Mesendoderm (in vitro differentiated cells): ENCODE data around the gene LRRC27.
A peak's percentile ranks its signal among the peaks of the same experiment; 100 is the strongest.

Experiments used
- DNase-seq: peaks from one replicate; pipeline ENCODE4 v3.0.0; 2013
- H2AK5ac ChIP-seq: 2 replicates; pipeline ENCODE4 v1.6.1; 2013; ENCODE audit warnings: low read length, inconsistent platforms
- H2BK120ac ChIP-seq: 2 replicates; pipeline ENCODE4 v1.6.1; 2013; ENCODE audit warnings: low read depth, mild to moderate bottlenecking, low read length, moderate library complexity, mixed read lengths
- H2BK15ac ChIP-seq: replicated peaks from 2 replicates; pipeline ENCODE4 v1.6.1; 2013; ENCODE audit warnings: low read depth, mild to moderate bottlenecking, moderate library complexity
- H2BK5ac ChIP-seq: 2 replicates; pipeline ENCODE4 v1.6.1; 2013; ENCODE audit warnings: low read length, inconsistent platforms
- H3K18ac ChIP-seq: 2 replicates; pipeline ENCODE4 v1.6.1; 2013; ENCODE audit warnings: mild to moderate bottlenecking, low read length, mixed read lengths
- H3K23ac ChIP-seq: one replicate; pipeline ENCODE4 v1.6.1; 2013; ENCODE audit warnings: low read length
- H3K27ac ChIP-seq: 2 replicates; pipeline ENCODE4 v1.5.1; 2013; ENCODE audit warnings: low read depth, mild to moderate bottlenecking, inconsistent platforms, low read length, moderate library complexity
- H3K27me3 ChIP-seq: 2 replicates; pipeline ENCODE4 v1.6.1; 2013; ENCODE audit warnings: low read length, control low read depth, mild to moderate bottlenecking, inconsistent platforms; ENCODE audit not compliant: insufficient read depth, poor library complexity
- H3K36me3 ChIP-seq: 2 replicates; pipeline ENCODE4 v1.6.1; 2013; ENCODE audit warnings: low read length, inconsistent platforms; ENCODE audit not compliant: control insufficient read depth, insufficient read depth
- H3K4ac ChIP-seq: one replicate; pipeline ENCODE4 v1.6.1; 2013; ENCODE audit warnings: low read depth, mild to moderate bottlenecking, low read length, moderate library complexity
- H3K4me1 ChIP-seq: 2 replicates; pipeline ENCODE4 v1.6.1; 2013; ENCODE audit warnings: low read depth, low read length, inconsistent platforms; ENCODE audit not compliant: control insufficient read depth
- H3K4me2 ChIP-seq: 2 replicates; pipeline ENCODE4 v1.6.1; 2013; ENCODE audit warnings: low read length
- H3K4me3 ChIP-seq: 2 replicates; pipeline ENCODE4 v1.5.1; 2013; ENCODE audit warnings: mild to moderate bottlenecking, low read length
- H3K56ac ChIP-seq: one replicate; pipeline ENCODE4 v1.6.1; 2013; ENCODE audit warnings: low read length
- H3K79me1 ChIP-seq: 2 replicates; pipeline ENCODE4 v1.6.1; 2013; ENCODE audit warnings: low read length, inconsistent platforms
- H3K79me2 ChIP-seq: 2 replicates; pipeline ENCODE4 v1.6.1; 2013; ENCODE audit warnings: mild to moderate bottlenecking, low read length; ENCODE audit not compliant: control insufficient read depth, insufficient read depth
- H3K9ac ChIP-seq: 2 replicates; pipeline ENCODE4 v1.6.1; 2013; ENCODE audit warnings: low read length, inconsistent platforms
- H4K5ac ChIP-seq: one replicate; pipeline ENCODE4 v1.6.1; 2013; ENCODE audit warnings: low read length
- H4K8ac ChIP-seq: one replicate; pipeline ENCODE4 v1.6.1; 2013; ENCODE audit warnings: low read depth, mild to moderate bottlenecking, control low read depth, low read length, moderate library complexity
- WGBS: extraction: QIAGEN DNeasy Blood & Tissue Kit; methylation state at CpG from one replicate; pipeline ENCODE4 v1.1.7; 2013; ENCODE audit warnings: low lambda C conversion rate, missing lambda C conversion rate; ENCODE audit not compliant: insufficient coverage; ENCODE audit errors: extremely low coverage; 5-methylcytosine and 5-hydroxymethylcytosine counted together

LRRC27 gene

GRCh38 chr10:132320654-132321469 is 11.1 kb upstream of the LRRC27 start:
- H3K27ac ChIP-seq = no peak overlapping the region

DNA sequence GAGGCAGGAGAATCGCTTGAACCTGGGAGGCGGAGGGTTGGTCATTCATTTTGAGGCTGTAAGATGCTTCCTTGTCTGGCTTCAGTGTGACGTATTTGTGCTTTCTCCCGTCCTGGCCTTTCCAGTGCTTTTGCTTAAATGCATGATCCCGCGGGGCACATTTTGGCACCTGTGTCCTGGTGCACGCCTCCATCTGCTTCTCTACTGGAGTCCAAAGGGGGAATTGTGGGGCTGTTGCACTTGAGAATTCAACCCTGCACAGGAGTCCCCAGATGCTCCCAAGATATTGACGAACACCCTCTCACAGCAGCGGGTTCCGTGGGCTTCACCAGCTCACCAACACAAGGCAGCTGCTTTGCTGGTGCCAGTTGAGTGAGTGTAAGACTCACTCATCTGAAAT is 10.3 kb upstream of the LRRC27 start:
- no peak overlapping the region for H3K4me2 ChIP-seq
- no peak overlapping the region for H4K8ac ChIP-seq
- no peak overlapping the region for H2BK120ac ChIP-seq
- no peaks in the 10 kb centered on the region for H3K27me3 ChIP-seq
- no CpG with 5 or more reads among the region's 10 CpGs for WGBS
- no peak overlapping the region for H3K27ac ChIP-seq
- no peak overlapping the region for H2AK5ac ChIP-seq
- no peak overlapping the region for H4K5ac ChIP-seq
- no peak overlapping the region for H3K18ac ChIP-seq
- H3K79me1 ChIP-seq = no peaks in the 10 kb centered on the region
- no peak overlapping the region for H3K9ac ChIP-seq
- no peak overlapping the region for H2BK15ac ChIP-seq
- H3K23ac ChIP-seq = no peak overlapping the region
- no peak overlapping the region for H3K56ac ChIP-seq
- no peaks in the 10 kb centered on the region for H3K36me3 ChIP-seq
- H3K4ac ChIP-seq = no peak overlapping the region
- H3K4me3 ChIP-seq = no peak overlapping the region
- DNase-seq = no peak
- no peak overlapping the region for H2BK5ac ChIP-seq
- H3K4me1 ChIP-seq = no peaks in the 10 kb centered on the region
- H3K79me2 ChIP-seq = no peaks in the 10 kb centered on the region

More at GRCh38 chr10:132320654-132321469, 11.1 kb upstream of the LRRC27 start:
- Histone ChIP-seq H2BK15ac (no peak overlapping the region), H2BK5ac (no peak overlapping the region), H3K4me2 (no peak overlapping the region), H3K56ac (no peak overlapping the region), H2AK5ac (no peak overlapping the region), H4K8ac (no peak overlapping the region), H3K36me3 (no peaks in the 10 kb centered on the region), H3K18ac (no peak overlapping the region), H3K4me1 (no peaks in the 10 kb centered on the region), H2BK120ac (no peak overlapping the region), H3K9ac (no peak overlapping the region), H3K79me2 (no peaks in the 10 kb centered on the region), H3K23ac (no peak overlapping the region), H4K5ac (no peak overlapping the region), H3K4ac (no peak overlapping the region), H3K4me3 (no peak overlapping the region), H3K27me3 (no peaks in the 10 kb centered on the region), H3K79me1 (no peaks in the 10 kb centered on the region)
- no CpG with 5 or more reads among the region's 13 CpGs for WGBS
- DNase-seq = no peak

GRCh38 chr10:132322586-132323048 is 9.4 kb upstream of the LRRC27 start:
- Histone ChIP-seq H4K5ac (no peak overlapping the region), H3K9ac (no peak overlapping the region), H3K27me3 (no peaks in the 10 kb centered on the region), H3K4me1 (no peaks in the 10 kb centered on the region), H3K4me2 (no peak overlapping the region), H2BK120ac (no peak overlapping the region), H4K8ac (no peak overlapping the region), H3K18ac (no peak overlapping the region), H2BK15ac (no peak overlapping the region), H2BK5ac (no peak overlapping the region), H3K4me3 (no peak overlapping the region), H2AK5ac (no peak overlapping the region), H3K79me2 (no peaks in the 10 kb centered on the region), H3K79me1 (no peaks in the 10 kb centered on the region), H3K36me3 (no peaks in the 10 kb centered on the region), H3K56ac (no peak overlapping the region), H3K4ac (no peak overlapping the region), H3K23ac (no peak overlapping the region), H3K27ac (no peak overlapping the region)
- WGBS = no CpG with 5 or more reads among the region's 6 CpGs
- DNase-seq = peak; percentile 28

DNA sequence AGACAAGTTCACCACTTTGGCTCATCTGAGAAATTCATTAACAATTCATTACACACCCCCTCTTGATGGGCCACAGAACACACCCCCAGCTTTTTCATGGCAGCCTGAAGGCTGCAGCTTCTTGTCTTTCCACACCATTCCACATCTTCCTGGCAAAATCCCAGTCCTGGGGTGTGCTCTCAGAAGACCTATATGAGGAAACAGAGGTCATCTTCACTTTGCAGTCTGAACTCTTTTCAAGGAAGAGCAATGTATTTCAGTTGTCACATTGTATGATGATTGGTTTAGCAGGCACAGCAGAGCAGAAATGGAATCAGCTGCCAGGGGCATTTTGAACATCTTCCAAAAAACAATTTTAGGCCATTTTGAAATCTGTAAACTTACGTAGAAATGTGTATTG is 7.8 kb upstream of the LRRC27 start:
- Histone ChIP-seq H3K4me2 (no peak overlapping the region), H3K4ac (no peak overlapping the region), H3K79me2 (no peaks in the 10 kb centered on the region), H3K27ac (no peak overlapping the region), H3K27me3 (no peaks in the 10 kb centered on the region), H3K56ac (no peak overlapping the region), H2BK120ac (no peak overlapping the region), H3K4me3 (no peak overlapping the region), H3K23ac (no peak overlapping the region), H3K4me1 (no peaks in the 10 kb centered on the region), H4K8ac (no peak overlapping the region), H2AK5ac (no peak overlapping the region), H3K79me1 (no peaks in the 10 kb centered on the region), H2BK5ac (no peak overlapping the region), H2BK15ac (no peak overlapping the region), H3K9ac (no peak overlapping the region), H3K18ac (no peak overlapping the region), H4K5ac (no peak overlapping the region), H3K36me3 (no peaks in the 10 kb centered on the region)
- WGBS = no CpG with 5 or more reads among the region's 1 CpG
- no peak for DNase-seq

- peaks cover 5% of the 10 kb centered on the region for H3K4me1 ChIP-seq
- WGBS = no CpG with 5 or more reads among the region's 11 CpGs
- H3K23ac ChIP-seq = no peak overlapping the region
- H4K8ac ChIP-seq = no peak overlapping the region
- no peak overlapping the region for H3K9ac ChIP-seq
- H3K36me3 ChIP-seq = no peaks in the 10 kb centered on the region
- no peak overlapping the region for H2BK15ac ChIP-seq
- DNase-seq = no peak
- H2BK5ac ChIP-seq = no peak overlapping the region
- H3K4me3 ChIP-seq = no peak overlapping the region
- no peak overlapping the region for H3K18ac ChIP-seq
- H3K79me1 ChIP-seq = peaks cover 8% of the 10 kb centered on the region
- H2BK120ac ChIP-seq = no peak overlapping the region
- no peak overlapping the region for H4K5ac ChIP-seq
- no peak overlapping the region for H3K4ac ChIP-seq
- H2AK5ac ChIP-seq = no peak overlapping the region
- no peak overlapping the region for H3K56ac ChIP-seq
- no peaks in the 10 kb centered on the region for H3K27me3 ChIP-seq
- H3K27ac ChIP-seq = no peak overlapping the region
- no peak overlapping the region for H3K4me2 ChIP-seq
- H3K79me2 ChIP-seq = peaks cover 12% of the 10 kb centered on the region
Observed at GRCh38 chr10:132326344-132326889, 5.6 kb upstream of the LRRC27 start.
